T-cell (primary cell): ENCODE data around the gene CCDC87. TPM values are rescaled to one million over a fixed set of nuclear protein-coding genes. Genes with fewer than 3 reads are reported as not detected.

Experiments
- ATAC-seq, 4 experiments: fragments of 200-7000 bp in 3 of 4; fragments of 150-1000 bp in 1 of 4; cut with Tn5 transposase; replicated peaks in 1 of 4; 1 replicate in 3 of 4; 2 replicates in 1 of 4; pipeline ENCODE4 v1.10.0; 2021; ENCODE audit warnings: moderate library complexity in 3 of 4, mild to moderate bottlenecking in 2 of 4, moderate number of reproducible peaks in 1 of 4
- CTCF ChIA-PET, 2 donors: fragments of 300-600 bp; sonication (Branson Sonifier 250); formaldehyde crosslinking; loops; one replicate each; lab custom pipeline; 2022; ENCODE audit warnings: antibody characterized with exemption in 2 of 2; lab: Charles Lee
- POLR2A ChIA-PET, 2 donors: fragments of 300-600 bp; sonication (Branson Sonifier 250); formaldehyde crosslinking; loops; one replicate each; lab custom pipeline; 2022; ENCODE audit warnings: antibody characterized with exemption in 2 of 2; lab: Charles Lee
- DNase-seq, 35 experiments: peaks; one replicate each; pipeline versions ENCODE4 v3.0.0 to v3.0.0-alpha.2; 2013 to 2023
- H3K27ac ChIP-seq: one replicate; pipeline ENCODE4 v1.5.1; 2013; ENCODE audit warnings: low read length
- H3K27me3 ChIP-seq, 2 experiments: replicated peaks in 1 of 2; 1 replicate in 1 of 2; 2 replicates in 1 of 2; pipeline versions ENCODE4 v1.6.1 to v1.7.0; 2013; ENCODE audit warnings: low read length in 1 of 2, mixed read lengths in 1 of 2; ENCODE audit not compliant: control insufficient read depth in 2 of 2, insufficient read depth in 2 of 2; ENCODE audit errors: extremely low read depth in 1 of 2
- H3K36me3 ChIP-seq, 2 donors: 1 replicate in 1 of 2; 2 replicates in 1 of 2; pipeline versions ENCODE4 v1.6.1 to v1.7.0; 2013; ENCODE audit warnings: low read length in 1 of 2; ENCODE audit not compliant: control insufficient read depth in 2 of 2, insufficient read depth in 1 of 2; ENCODE audit errors: extremely low read depth in 1 of 2
- H3K4me1 ChIP-seq, 2 experiments: 1 replicate in 1 of 2; 2 replicates in 1 of 2; pipeline versions ENCODE4 v1.6.1 to v1.7.0; 2013; ENCODE audit warnings: low read length in 2 of 2, mixed read lengths in 1 of 2; ENCODE audit not compliant: insufficient read depth in 2 of 2, control insufficient read depth in 1 of 2; ENCODE audit errors: extremely low read depth in 1 of 2
- H3K4me3 ChIP-seq, 2 donors: 1 replicate in 1 of 2; 2 replicates in 1 of 2; pipeline versions ENCODE4 v1.5.1 to v1.7.0; 2013; ENCODE audit warnings: mild to moderate bottlenecking in 2 of 2, low read length in 1 of 2, moderate library complexity in 1 of 2; ENCODE audit not compliant: control insufficient read depth in 1 of 2; ENCODE audit errors: extremely low read depth in 1 of 2
- H3K9me3 ChIP-seq: 2 replicates; pipeline ENCODE4 v1.7.0; 2013
- H3K27ac Mint-ChIP-seq, 2 donors: one replicate each; pipeline ENCODE4 v1.8.0; 2020 to 2021; ENCODE audit warnings: mild to moderate bottlenecking in 2 of 2, mixed read lengths in 2 of 2
- H3K27me3 Mint-ChIP-seq, 2 donors: one replicate each; pipeline ENCODE4 v1.8.0; 2021 to 2022; ENCODE audit warnings: mixed read lengths in 2 of 2
- H3K36me3 Mint-ChIP-seq: one replicate; pipeline ENCODE4 v1.8.0; 2021; ENCODE audit warnings: mixed read lengths
- H3K4me1 Mint-ChIP-seq, 3 donors: one replicate each; pipeline ENCODE4 v1.8.0; 2020 to 2022; ENCODE audit warnings: mixed read lengths in 3 of 3, mild to moderate bottlenecking in 1 of 3
- H3K4me3 Mint-ChIP-seq, 3 donors: one replicate each; pipeline ENCODE4 v1.8.0; 2020 to 2022; ENCODE audit warnings: mild to moderate bottlenecking in 3 of 3, mixed read lengths in 3 of 3, moderate library complexity in 3 of 3
- H3K9me3 Mint-ChIP-seq, 3 donors: one replicate each; pipeline ENCODE4 v1.8.0; 2020 to 2022; ENCODE audit warnings: mixed read lengths in 3 of 3
- WGBS: methylation state at CpG from one replicate; pipeline ENCODE4 v1.1.5; 2013; ENCODE audit warnings: missing lambda C conversion rate; ENCODE audit not compliant: insufficient coverage; 5-methylcytosine and 5-hydroxymethylcytosine counted together
- total RNA-seq, 35 experiments: library from RNA in 6 of 35; stranded (reverse) in 6 of 35; fragments of 120-200 nt in 1 of 35; gene quantifications; one replicate each; pipeline versions ENCODE4 v1.2.1 to v1.2.4 and lab custom pipeline; 2013 to 2026

CCDC87 gene
- total RNA-seq, 5 donors from 2014 or later (not counting 1 experiment from before 2014, with no cell fraction given) = 0.10 to 0.65 (median 0.32) TPM

DNA sequence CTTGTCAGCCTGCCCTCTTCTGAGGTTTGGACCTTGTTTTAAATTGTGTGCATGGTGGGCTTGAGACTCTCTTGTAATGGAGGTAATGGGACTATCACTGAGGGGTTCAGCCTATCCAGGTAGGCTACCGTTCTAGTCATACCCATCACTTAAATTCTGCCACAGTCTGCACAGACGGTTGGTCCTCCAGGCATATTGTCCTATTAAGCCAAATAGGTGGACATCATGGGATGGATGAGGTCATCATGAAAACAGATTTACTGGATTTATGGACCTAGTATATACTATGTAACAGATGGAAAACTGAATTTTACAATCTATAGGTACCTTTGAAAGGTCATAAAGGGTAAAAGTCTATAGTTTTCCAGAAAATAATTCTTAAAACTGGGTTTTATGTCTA lies 36.5 kb upstream of the CCDC87 start:
- no peak for DNase-seq
- ChIA-PET POLR2A (interaction anchor here (0.6 to 2.5 kb wide), 6 partner anchors 9 to 1615 kb away, joined by 3 to 17 read pairs (median 8); partner anchors contain the start of genes CCDC87 (in 1 of the 2), CCS (in 1 of the 2) and RBM4 (in 1 of the 2)), CTCF (interaction anchor here (0.6 to 1.1 kb wide), 2 partner anchors 51 to 660 kb away, joined by 3 read pairs; partner anchors contain the start of gene ANKRD13D (in 1 of the 2))
- WGBS = no CpG with 5 or more reads among the region's 2 CpGs
- H3K27ac ChIP-seq = no peak overlapping the region
- H3K9me3 Mint-ChIP-seq = no peaks in the 10 kb centered on the region
- H3K36me3 ChIP-seq = peaks cover 18 to 80% of the 10 kb centered on the region in 2 donors
- H3K27me3 Mint-ChIP-seq = no peaks in the 10 kb centered on the region
- H3K27ac Mint-ChIP-seq = no peak overlapping the region
- peaks cover 43% of the 10 kb centered on the region for H3K36me3 Mint-ChIP-seq
- H3K9me3 ChIP-seq = no peaks in the 10 kb centered on the region
- H3K27me3 ChIP-seq = no peaks in the 10 kb centered on the region
- H3K4me1 Mint-ChIP-seq = peaks cover 50 to 73% (median 63%) of the 10 kb centered on the region in 3 donors
- H3K4me3 Mint-ChIP-seq = no peak overlapping the region
- peaks cover 0 to 44% of the 10 kb centered on the region in 2 experiments for H3K4me1 ChIP-seq
- no peak for ATAC-seq
- no peak overlapping the region for H3K4me3 ChIP-seq

DNA sequence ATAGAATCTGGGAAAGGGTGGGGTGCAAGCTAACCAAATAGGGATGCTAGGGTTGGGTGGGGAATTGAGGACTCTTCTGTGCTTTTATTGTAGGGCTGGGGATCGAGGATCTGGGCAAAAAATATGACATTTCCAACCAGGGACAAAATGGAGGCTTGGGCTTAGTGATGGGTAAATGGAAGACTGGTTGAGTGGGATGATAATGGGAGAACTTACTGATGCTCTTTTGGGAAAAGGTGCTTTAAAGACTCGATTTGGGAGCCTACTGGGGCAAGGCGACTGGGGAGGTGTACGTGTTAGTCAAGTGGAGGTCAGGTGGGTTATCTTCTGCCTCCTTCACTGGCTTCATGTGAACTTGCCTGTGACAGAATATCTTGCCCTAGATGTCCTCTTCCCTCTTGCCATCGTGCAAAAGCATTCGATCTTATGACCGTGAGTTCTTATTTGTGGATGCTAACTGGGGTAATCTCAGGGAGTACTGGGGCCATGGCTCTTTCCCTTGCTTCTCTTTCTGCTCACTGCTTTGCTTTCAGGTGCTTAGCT lies 35.3 kb upstream of the CCDC87 start:
- Histone ChIP-seq H3K27me3 (no peaks in the 10 kb centered on the region), H3K4me3 (no peak overlapping the region), H3K27ac (no peak overlapping the region), H3K4me1 (peaks cover 8 to 55% of the 10 kb centered on the region in 2 experiments), H3K36me3 (peaks cover 25 to 83% of the 10 kb centered on the region in 2 donors), H3K9me3 (no peaks in the 10 kb centered on the region)
- ATAC-seq (no peak), DNase-seq (no peak)
- peaks cover 58 to 82% (median 68%) of the 10 kb centered on the region in 3 donors for H3K4me1 Mint-ChIP-seq
- peak overlapping the region in 1 of 2 donors; percentile 45 for H3K27ac Mint-ChIP-seq
- 96% methylated on average over 3 of the region's 7 CpGs for WGBS
- H3K27me3 Mint-ChIP-seq = no peaks in the 10 kb centered on the region
- POLR2A ChIA-PET = interaction anchor here (0.6 to 2.5 kb wide), 5 partner anchors 9 to 35 kb away, joined by 4 to 17 read pairs (median 10); partner anchors contain the start of genes CCDC87 (in 1 of the 2), CCS (in 1 of the 2) and RBM4 (in 1 of the 2)
- H3K4me3 Mint-ChIP-seq = peak overlapping the region in 1 of 3 donors; percentile 31
- no peaks in the 10 kb centered on the region for H3K9me3 Mint-ChIP-seq
- CTCF ChIA-PET = interaction anchor here in 1 of 2 donors (1.1 kb wide), 1 partner anchor 50 kb away, joined by 3 read pairs; no protein-coding TSS in a partner anchor
- peaks cover 51% of the 10 kb centered on the region for H3K36me3 Mint-ChIP-seq

GRCh38 chr11:66626926-66627325 lies 34.1 kb upstream of the CCDC87 start:
- peaks cover 64 to 90% (median 73%) of the 10 kb centered on the region in 3 donors for H3K4me1 Mint-ChIP-seq
- Histone ChIP-seq H3K36me3 (peaks cover 27 to 89% of the 10 kb centered on the region in 2 donors), H3K9me3 (no peaks in the 10 kb centered on the region), H3K4me1 (peaks cover 18 to 60% of the 10 kb centered on the region in 2 experiments), H3K27ac (no peak overlapping the region), H3K4me3 (no peak overlapping the region), H3K27me3 (no peaks in the 10 kb centered on the region)
- H3K27me3 Mint-ChIP-seq = no peaks in the 10 kb centered on the region
- no CpG with 5 or more reads among the region's 7 CpGs for WGBS
- peak overlapping the region in 1 of 3 donors; percentile 41 for H3K4me3 Mint-ChIP-seq
- DNase-seq (no peak), ATAC-seq (no peak)
- no peaks in the 10 kb centered on the region for H3K9me3 Mint-ChIP-seq
- ChIA-PET CTCF (interaction anchor here in 1 of 2 donors (1.7 kb wide), 1 partner anchor 11 kb away, joined by 4 read pairs; the partner anchor contains the start of gene RBM4), POLR2A (interaction anchor here (0.8 to 2.5 kb wide), 4 partner anchors 7 to 1413 kb away, joined by 4 to 14 read pairs (median 8); no protein-coding TSS in a partner anchor)
- H3K27ac Mint-ChIP-seq = no peak overlapping the region
- peaks cover 55% of the 10 kb centered on the region for H3K36me3 Mint-ChIP-seq

DNA sequence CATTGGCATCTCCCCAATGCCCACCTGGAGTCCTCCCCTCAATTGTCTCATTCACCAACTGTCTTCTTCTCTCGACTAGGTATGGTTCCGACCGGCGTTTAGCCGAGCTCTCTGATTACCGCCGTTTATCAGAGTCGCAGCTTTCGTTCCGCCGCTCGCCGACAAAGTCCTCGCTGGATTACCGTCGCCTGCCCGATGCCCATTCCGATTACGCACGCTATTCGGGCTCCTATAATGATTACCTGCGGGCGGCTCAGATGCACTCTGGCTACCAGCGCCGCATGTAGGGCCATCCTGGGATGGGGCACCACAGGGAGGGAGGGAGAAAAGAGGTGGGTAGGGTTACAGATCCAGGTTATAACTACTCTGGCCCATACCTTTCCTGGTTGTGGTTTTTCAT lies 33.5 kb upstream of the CCDC87 start:
- H3K4me3 ChIP-seq = no peak overlapping the region
- H3K27ac ChIP-seq = no peak overlapping the region
- Mint-ChIP-seq H3K36me3 (peaks cover 56% of the 10 kb centered on the region), H3K4me1 (peaks cover 67 to 90% (median 76%) of the 10 kb centered on the region in 3 donors), H3K9me3 (no peaks in the 10 kb centered on the region), H3K27ac (no peak overlapping the region), H3K27me3 (no peaks in the 10 kb centered on the region), H3K4me3 (peak overlapping the region in 1 of 3 donors; percentile 41)
- ATAC-seq = no peak
- H3K9me3 ChIP-seq = no peaks in the 10 kb centered on the region
- ChIA-PET CTCF (interaction anchor here in 1 of 2 donors (1.7 kb wide), 1 partner anchor 12 kb away, joined by 4 read pairs; the partner anchor contains the start of gene RBM4), POLR2A (interaction anchor here in 1 of 2 donors (0.9 to 1.0 kb wide), 2 partner anchors 10 to 12 kb away, joined by 3 to 4 read pairs; no protein-coding TSS in a partner anchor)
- 97% methylated on average over 20 of the region's 25 CpGs for WGBS
- DNase-seq = no peak
- H3K36me3 ChIP-seq = peaks cover 27 to 85% of the 10 kb centered on the region in 2 donors
- H3K4me1 ChIP-seq = peaks cover 18 to 60% of the 10 kb centered on the region in 2 experiments
- H3K27me3 ChIP-seq = no peaks in the 10 kb centered on the region

DNA sequence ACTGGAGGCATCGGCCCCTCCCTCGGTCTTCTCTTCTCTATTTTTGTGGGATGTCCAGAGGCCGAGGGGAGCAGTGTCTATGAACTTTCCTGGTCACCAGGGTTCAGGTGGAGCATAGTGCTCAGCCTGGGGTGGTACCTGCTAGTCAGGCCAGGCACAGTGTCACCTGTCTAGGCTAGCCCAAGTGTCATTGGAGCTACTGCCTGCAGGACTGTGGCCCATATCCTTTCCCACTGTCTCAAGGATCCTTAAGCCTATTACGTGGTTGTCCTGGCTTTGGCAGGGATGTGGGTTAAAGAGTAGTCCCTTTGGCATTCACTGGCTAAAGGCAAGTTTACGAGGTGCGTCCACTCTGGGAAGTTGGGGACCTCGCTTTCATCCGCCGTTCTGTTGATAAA lies 32.9 kb upstream of the CCDC87 start:
- H3K9me3 ChIP-seq = no peaks in the 10 kb centered on the region
- H3K36me3 ChIP-seq = peaks cover 27 to 84% of the 10 kb centered on the region in 2 donors
- H3K4me1 Mint-ChIP-seq = peaks cover 72 to 94% (median 82%) of the 10 kb centered on the region in 3 donors
- no peak for DNase-seq
- peaks cover 21 to 65% of the 10 kb centered on the region in 2 experiments for H3K4me1 ChIP-seq
- no peaks in the 10 kb centered on the region for H3K27me3 ChIP-seq
- H3K27me3 Mint-ChIP-seq = no peaks in the 10 kb centered on the region
- no peak overlapping the region for H3K4me3 Mint-ChIP-seq
- H3K36me3 Mint-ChIP-seq = peaks cover 56% of the 10 kb centered on the region
- ChIA-PET POLR2A (interaction anchor here (0.9 to 2.2 kb wide), 4 partner anchors 11 to 37 kb away, joined by 3 to 16 read pairs (median 4); partner anchors contain the start of gene RBM4 (in 1 of the 2)), CTCF (interaction anchor here (0.6 to 1.7 kb wide), 2 partner anchors 13 to 23 kb away, joined by 4 to 7 read pairs; partner anchors contain the start of gene RBM4 (in 1 of the 2))
- no peak overlapping the region for H3K27ac ChIP-seq
- WGBS = 98% methylated on average over 6 of the region's 9 CpGs
- no peak overlapping the region for H3K4me3 ChIP-seq
- no peaks in the 10 kb centered on the region for H3K9me3 Mint-ChIP-seq
- ATAC-seq = peak in 1 of 4 experiments; percentile 6
- H3K27ac Mint-ChIP-seq = no peak overlapping the region
